HG03378 (cell line): ENCODE results near the gene S100A12.

ENCODE experiments used
- ATAC-seq: cut with Tn5 transposase; IDR thresholded peaks from one replicate; pipeline ENCODE4 v1.9.1; 2021; ENCODE audit warnings: mild to moderate bottlenecking, moderate library complexity; ENCODE audit not compliant: unreplicated experiment

S100A12 gene

GRCh38 chr1:153397051-153397923 is 21.9 kb upstream of the S100A12 start:
- ATAC-seq, result no peak

GRCh38 chr1:153396461-153396860 is 21.0 kb upstream of the S100A12 start:
- ATAC-seq, result no peak

GRCh38 chr1:153395776-153396175 is 20.4 kb upstream of the S100A12 start:
- no peak for ATAC-seq

- no peak for ATAC-seq
Measured at GRCh38 chr1:153395136-153395685, 19.8 kb upstream of the S100A12 start.

- ATAC-seq, result no peak
Measured at GRCh38 chr1:153394391-153394790, 19.0 kb upstream of the S100A12 start.

- no peak for ATAC-seq
Measured at GRCh38 chr1:153393926-153394325, 18.5 kb upstream of the S100A12 start.

GRCh38 chr1:153392822-153393221 is 17.4 kb upstream of the S100A12 start:
- no peak for ATAC-seq

- no peak for ATAC-seq
Measured at GRCh38 chr1:153392258-153392657, 16.8 kb upstream of the S100A12 start.

- ATAC-seq, result no peak
Measured at GRCh38 chr1:153390938-153391710, 15.7 kb upstream of the S100A12 start, which contains the start of gene S100A8. Gene S100A8, minus strand, starts transcription at chr1:153391073. Its CDS starts 538 bp downstream, at chr1:153390535.

- no peak for ATAC-seq
Measured at GRCh38 chr1:153389973-153390879, 14.8 kb upstream of the S100A12 start.

- no peak for ATAC-seq
Measured at GRCh38 chr1:153389401-153389800, 14.0 kb upstream of the S100A12 start.

- ATAC-seq, result no peak
Measured at GRCh38 chr1:153387785-153388184, 12.4 kb upstream of the S100A12 start.

GRCh38 chr1:153387001-153387400 is 11.6 kb upstream of the S100A12 start:
- no peak for ATAC-seq

- ATAC-seq, result no peak
Measured at GRCh38 chr1:153386500-153386901, 11.1 kb upstream of the S100A12 start.

- ATAC-seq, result no peak
Measured at GRCh38 chr1:153384958-153385580, 9.6 kb upstream of the S100A12 start.

- ATAC-seq, result no peak
Measured at GRCh38 chr1:153380711-153381110, 5.3 kb upstream of the S100A12 start.

- no peak for ATAC-seq
Measured at GRCh38 chr1:153379591-153379990, 4.2 kb upstream of the S100A12 start.

- ATAC-seq, result no peak
Measured at GRCh38 chr1:153374071-153374470, 1.4 kb downstream of the S100A12 start.

- no peak for ATAC-seq
Measured at GRCh38 chr1:153372571-153372970, 2.9 kb downstream of the S100A12 start.

- no peak for ATAC-seq
Measured at GRCh38 chr1:153371231-153371630, 4.2 kb downstream of the S100A12 start.
